GM21423 (cell line): Measurements from ENCODE around the gene EME2.

Experiments used
- ATAC-seq: cut with Tn5 transposase; IDR thresholded peaks from one replicate; pipeline ENCODE4 v1.9.1; 2021; ENCODE audit warnings: mild to moderate bottlenecking, moderate library complexity; ENCODE audit not compliant: unreplicated experiment

EME2 gene

GRCh38 chr16:1777375-1778199, 5.0 kb downstream of the EME2 start:
- ATAC-seq: no peak

- no peak for ATAC-seq
Measured at GRCh38 chr16:1778200-1779179, 5.9 kb downstream of the EME2 start.

DNA sequence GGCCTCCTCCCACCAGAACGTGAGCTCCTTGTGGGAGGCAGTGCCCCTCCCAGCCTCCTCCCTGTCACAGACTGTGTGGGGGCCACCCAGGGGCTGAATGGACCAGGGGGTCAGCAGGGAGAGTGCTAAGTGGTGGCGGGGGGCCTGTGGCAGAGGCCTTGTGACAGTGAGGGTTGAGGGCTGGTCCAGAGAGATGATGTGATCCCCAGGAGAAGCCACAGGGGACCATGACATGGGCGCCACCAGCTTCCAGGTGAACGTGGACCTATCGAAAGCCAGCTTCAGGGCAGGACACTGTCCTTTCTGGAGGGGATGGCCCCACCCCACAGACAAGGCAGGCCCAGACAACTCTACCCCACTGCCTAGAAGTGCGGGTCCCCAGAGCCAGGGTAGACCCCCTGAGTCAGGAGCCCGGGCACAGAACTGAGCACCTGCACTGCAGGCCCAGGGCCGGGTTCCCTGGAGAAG, 6.7 kb downstream of the EME2 start:
- no peak for ATAC-seq

DNA sequence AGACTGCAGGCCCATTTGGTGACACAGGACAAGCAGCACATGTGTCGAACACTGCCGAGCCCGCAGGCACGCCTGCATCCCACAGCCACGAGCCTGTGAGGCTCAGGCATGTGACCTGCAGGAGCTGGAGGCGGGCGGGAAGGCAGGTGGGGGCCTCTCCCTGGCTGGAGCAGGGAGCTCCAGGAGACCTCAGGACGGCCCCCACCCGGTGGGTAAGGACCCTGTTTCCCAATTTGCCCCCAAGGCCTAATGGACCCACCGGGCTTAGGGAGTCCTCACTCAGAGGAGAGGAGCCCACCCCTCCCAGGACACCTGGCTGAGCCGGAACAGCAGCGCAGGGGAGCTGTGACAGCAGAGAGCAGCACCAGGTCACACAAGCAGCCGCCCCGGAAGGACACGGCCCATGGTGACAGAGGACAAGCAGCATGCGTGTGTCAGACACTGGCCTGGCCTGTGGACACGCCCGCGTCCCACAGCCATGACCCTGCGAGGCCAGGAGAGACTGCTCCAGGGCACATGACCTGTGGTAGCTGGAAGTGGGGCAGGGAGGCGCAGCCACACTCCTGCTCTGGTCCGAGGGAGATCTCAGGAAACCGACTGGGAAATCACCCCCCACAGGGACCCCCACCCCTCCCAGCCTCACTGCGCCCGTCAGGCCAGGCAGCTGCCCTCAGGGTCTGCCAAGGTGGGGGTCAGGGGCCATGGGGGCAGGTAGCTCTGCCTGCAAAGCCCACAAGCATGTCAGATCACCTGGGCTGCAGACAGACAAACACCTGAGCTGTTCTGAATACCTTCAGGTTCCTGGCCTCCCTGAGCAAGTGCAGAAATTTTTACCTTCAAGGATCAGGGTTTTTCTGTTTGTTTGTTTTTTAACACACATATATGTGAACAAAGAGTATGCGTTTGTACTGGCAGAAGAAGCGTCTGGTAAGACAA, 7.4 kb downstream of the EME2 start:
- no peak for ATAC-seq

- ATAC-seq: no peak
Measured at GRCh38 chr16:1780677-1781072, 8.1 kb downstream of the EME2 start.

GRCh38 chr16:1781254-1781653, 8.6 kb downstream of the EME2 start:
- no peak for ATAC-seq

- peak; percentile 2 for ATAC-seq
Measured at GRCh38 chr16:1781758-1782407, 9.3 kb downstream of the EME2 start.

- peak; percentile 80 for ATAC-seq
Measured at GRCh38 chr16:1782408-1783264, 10.0 kb downstream of the EME2 start, which contains the start of the genes NUBP2 and SPSB3. Gene NUBP2, plus strand, starts transcription at chr16:1782960. Its CDS starts 61 bp downstream, at chr16:1783021. Gene SPSB3, minus strand, starts transcription at chr16:1782571. Its CDS starts 1,088 bp downstream, at chr16:1781483.

DNA sequence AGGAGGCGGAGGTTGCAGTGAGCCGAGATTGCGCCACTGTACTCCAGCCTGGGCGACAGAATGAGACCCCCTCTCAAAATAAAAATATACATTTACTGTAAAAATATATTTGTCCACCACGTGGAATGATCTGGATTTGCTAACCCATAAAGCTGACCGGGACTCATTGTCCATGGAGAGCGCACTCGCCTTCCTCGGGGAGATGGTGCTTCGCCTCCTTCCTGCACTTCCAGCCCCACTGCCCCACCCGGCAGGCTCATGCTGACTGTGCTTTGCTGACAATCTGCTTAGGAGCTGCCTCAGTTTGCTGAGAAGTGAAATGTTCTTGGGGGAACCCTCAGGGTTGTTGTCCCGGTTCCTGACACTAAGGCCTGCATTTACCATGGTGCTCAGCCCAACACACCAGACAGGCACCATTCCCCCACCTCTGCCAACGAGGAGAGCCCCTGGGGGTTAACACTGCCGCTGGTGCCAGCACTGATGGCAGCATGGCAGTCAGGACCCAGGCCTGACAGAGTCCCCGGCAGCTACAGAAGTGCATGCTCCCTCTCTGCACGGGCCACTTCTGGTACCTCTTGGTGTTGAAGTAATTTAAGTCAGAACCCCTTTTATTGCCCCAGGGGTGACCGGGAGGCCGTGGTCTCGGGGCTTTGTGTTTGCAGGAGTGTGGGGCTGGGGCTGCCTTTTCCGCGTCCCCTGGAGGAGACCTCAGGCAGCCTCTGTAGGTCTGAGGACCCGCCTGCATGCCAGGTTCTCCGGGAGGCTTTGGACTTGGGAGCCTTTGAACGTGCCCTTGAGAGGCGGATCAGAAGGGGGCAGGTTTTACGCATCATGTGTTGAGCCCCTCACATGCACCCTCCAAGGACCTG, 12.6 kb downstream of the EME2 start:
- ATAC-seq: no peak

DNA sequence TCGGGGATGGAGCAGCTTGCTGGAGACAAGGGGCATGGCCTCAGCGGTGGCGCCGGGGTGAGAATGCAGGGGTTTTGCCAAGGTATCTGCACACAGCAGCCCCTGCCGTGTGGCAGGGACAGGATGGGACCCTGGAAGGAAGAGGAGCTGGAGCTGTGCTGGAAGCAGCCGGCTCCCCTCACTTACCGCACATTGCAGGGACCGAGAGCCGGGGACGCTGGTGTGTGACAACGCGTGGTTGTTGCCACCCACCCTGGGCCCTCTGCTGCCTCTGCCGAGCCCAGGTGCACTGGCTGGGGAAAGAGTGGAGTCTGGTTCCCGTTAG, 13.2 kb downstream of the EME2 start:
- ATAC-seq: no peak

DNA sequence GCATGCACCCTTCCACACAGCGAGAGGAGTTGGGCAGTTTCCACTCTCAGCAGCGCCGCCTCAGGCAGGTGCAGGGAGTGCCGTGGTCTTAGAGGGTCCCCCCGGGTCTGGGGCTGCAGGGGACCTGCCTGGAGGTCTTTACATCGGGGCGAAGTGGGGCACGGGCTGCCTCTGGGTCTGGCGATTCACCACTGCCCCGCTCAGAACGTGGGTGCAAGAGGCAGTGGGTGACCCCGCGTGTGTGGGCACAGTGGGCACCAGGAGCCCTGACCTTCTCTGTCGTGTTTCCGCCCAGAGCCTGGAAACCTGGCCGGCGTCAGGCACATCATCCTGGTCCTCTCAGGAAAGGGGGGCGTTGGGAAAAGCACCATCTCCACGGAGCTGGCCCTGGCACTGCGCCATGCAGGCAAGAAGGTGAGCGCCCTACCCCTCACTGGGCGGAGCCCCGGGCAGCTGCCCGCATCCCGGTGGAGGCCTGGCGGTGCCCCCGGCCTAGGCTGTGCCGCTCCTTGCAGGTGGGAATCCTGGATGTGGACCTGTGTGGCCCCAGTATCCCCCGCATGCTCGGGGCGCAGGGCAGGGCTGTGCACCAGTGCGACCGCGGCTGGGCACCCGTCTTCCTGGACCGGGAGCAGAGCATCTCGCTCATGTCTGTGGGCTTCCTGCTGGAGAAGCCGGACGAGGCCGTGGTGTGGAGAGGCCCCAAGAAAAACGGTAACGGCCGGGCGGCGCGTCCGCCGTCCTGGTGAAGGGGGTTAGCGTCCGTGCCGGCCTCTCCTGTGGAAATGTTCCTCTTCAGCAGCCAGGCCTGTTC, 13.8 kb downstream of the EME2 start:
- ATAC-seq: no peak

GRCh38 chr16:1787056-1787321, 14.4 kb downstream of the EME2 start:
- no peak for ATAC-seq

- ATAC-seq: no peak
Measured at GRCh38 chr16:1787322-1788094, 14.9 kb downstream of the EME2 start.

GRCh38 chr16:1788095-1788707, 15.6 kb downstream of the EME2 start:
- ATAC-seq: no peak

GRCh38 chr16:1788708-1789100, 16.1 kb downstream of the EME2 start:
- no peak for ATAC-seq

DNA sequence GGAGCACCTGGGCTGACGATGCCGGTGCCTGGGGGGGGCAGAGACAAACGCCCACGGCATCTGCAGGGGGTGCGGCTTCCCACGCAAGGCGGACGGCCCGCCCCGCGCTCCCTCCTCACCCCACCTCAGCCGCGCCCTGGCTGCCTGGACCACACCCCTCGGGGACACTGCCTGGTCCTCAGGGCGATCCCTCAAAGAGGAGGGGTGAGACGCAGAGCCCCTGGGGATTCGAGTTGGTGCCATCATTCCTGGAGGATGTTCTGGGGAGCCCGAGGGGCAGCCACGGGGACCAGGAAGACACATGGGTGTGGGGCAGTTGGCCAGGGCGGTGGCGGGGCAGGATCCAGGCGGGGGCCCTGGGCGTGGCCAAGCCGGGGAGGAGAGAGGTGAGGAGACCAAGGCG, 17.0 kb downstream of the EME2 start:
- ATAC-seq: no peak
